Stimulated activated naive CD4-positive, alpha-beta T cell treated with Interleukin-2 at 50 U/mL for 16 hours (primary cell): ENCODE results near the gene TMEM63A.

Experiments used
- DNase-seq: peaks from one replicate; lab custom pipeline; 2025; lab: John Stamatoyannopoulos, UW

The TMEM63A gene

GRCh38 chr1:225866061-225866837, 15.9 kb downstream of the TMEM63A start:
- peak; percentile 76 for DNase-seq

GRCh38 chr1:225865514-225865913, 16.7 kb downstream of the TMEM63A start:
- DNase-seq: no peak

GRCh38 chr1:225863167-225863566, 19.0 kb downstream of the TMEM63A start:
- DNase-seq: no peak

- DNase-seq: no peak
Observed at GRCh38 chr1:225862581-225862950, 19.6 kb downstream of the TMEM63A start.

GRCh38 chr1:225861834-225862580, 20.2 kb downstream of the TMEM63A start:
- DNase-seq: no peak

- no peak for DNase-seq
Observed at GRCh38 chr1:225860876-225861441, 21.2 kb downstream of the TMEM63A start.

- no peak for DNase-seq
Observed at GRCh38 chr1:225860107-225860506, 22.1 kb downstream of the TMEM63A start.

GRCh38 chr1:225859151-225859550, 23.0 kb downstream of the TMEM63A start:
- no peak for DNase-seq

- DNase-seq: no peak
Observed at GRCh38 chr1:225857256-225857655, 24.9 kb downstream of the TMEM63A start.

GRCh38 chr1:225855503-225856300, 26.5 kb downstream of the TMEM63A start:
- no peak for DNase-seq

- no peak for DNase-seq
Observed at GRCh38 chr1:225853441-225853840, 28.7 kb downstream of the TMEM63A start.

GRCh38 chr1:225852413-225853124, 29.6 kb downstream of the TMEM63A start:
- DNase-seq: no peak

- no peak for DNase-seq
Observed at GRCh38 chr1:225851805-225852204, 30.4 kb downstream of the TMEM63A start.

GRCh38 chr1:225850370-225850769, 31.8 kb downstream of the TMEM63A start:
- DNase-seq: no peak

GRCh38 chr1:225849925-225850324, 32.3 kb downstream of the TMEM63A start:
- no peak for DNase-seq

GRCh38 chr1:225848030-225848955, 33.9 kb downstream of the TMEM63A start:
- DNase-seq: no peak

GRCh38 chr1:225847610-225848009, 34.6 kb downstream of the TMEM63A start:
- no peak for DNase-seq

- DNase-seq: no peak
Observed at GRCh38 chr1:225846331-225847310, 35.6 kb downstream of the TMEM63A start.

- DNase-seq: peak; percentile 19
Observed at GRCh38 chr1:225845571-225846259, 36.5 kb downstream of the TMEM63A start.
